ENCODE data around the gene ME3. TPM values are rescaled to one million over a fixed set of nuclear protein-coding genes. Genes with fewer than 3 reads are reported as not detected.
"Not testable (repeated sequence)": the region's sequence is repeated elsewhere in the genome, so short reads cannot be mapped to it uniquely, and the experiment has no call there.

The ME3 gene
- total RNA-seq, 1 donor from 2014 or later: 10.8 TPM

DNA sequence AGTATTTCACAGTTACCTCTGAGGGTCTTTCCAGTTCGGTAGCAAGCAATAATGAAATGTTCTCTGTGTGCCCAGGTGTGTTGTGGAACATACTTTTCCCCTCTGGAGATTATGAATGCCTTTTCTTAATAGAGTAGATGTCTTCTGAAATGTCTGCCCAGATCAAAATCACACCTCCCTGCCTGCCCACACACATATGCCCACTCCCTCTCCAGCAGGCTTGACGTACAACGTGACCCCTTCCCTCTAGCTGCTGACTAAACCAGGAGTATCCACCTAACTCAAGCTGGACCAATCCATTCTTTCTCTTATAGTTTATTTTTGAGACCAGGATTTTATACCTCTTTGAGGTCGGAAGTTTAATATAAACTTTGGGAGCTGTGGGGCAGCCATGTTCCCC is 48.7 kb downstream of the ME3 start:
- Mint-ChIP-seq H3K4me1 (ENCODE audit: low read depth) (peaks cover 65% of the 10 kb centered on the region), H3K27me3 (ENCODE audit: low read depth) (no peaks in the 10 kb centered on the region), H3K27ac (ENCODE audit: unreplicated experiment) (peak overlapping the region; percentile 23), H3K36me3 (ENCODE audit: low read depth) (no peaks in the 10 kb centered on the region), H3K9me3 (ENCODE audit: low read depth) (no peaks in the 10 kb centered on the region), H3K4me3 (ENCODE audit: unreplicated experiment) (no peak overlapping the region)
- no peak for DNase-seq (ENCODE audit: low spot score)
- TF ChIP-seq CTCF (IDR thresholded peaks at IDR 0.05): no peak

DNA sequence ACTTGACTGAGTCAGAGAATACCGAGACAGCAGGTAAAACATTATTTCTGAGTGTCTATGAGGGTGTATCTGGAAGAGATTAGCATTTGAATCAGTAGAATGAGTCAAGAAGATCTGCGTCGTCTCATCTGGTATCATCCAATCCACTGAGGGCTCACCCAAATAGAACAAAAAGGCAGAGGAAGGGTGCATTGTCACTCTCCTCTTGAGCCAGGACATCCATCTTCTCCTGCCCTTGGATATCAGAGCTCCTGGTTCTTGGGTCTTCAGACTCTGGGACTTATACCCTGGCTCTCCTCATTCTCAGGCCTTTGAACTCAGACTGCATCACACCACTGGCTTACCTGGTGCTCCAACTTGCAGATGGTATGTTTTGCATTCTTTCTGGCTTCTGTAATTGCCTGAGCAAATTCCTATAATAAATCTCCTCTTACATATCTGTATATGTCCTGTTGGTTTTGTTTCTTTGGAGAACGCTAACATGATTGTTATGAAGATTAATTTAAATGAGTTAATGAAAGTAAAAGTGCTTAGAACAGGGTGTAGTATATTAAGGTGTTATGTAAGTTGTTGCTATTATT is 49.3 kb downstream of the ME3 start:
- peaks cover 59% of the 10 kb centered on the region for H3K4me1 Mint-ChIP-seq (ENCODE audit: low read depth)
- no peaks in the 10 kb centered on the region for H3K36me3 Mint-ChIP-seq (ENCODE audit: low read depth)
- DNase-seq (ENCODE audit: low spot score): no peak
- TF ChIP-seq CTCF (IDR thresholded peaks at IDR 0.05): no peak
- H3K27me3 Mint-ChIP-seq (ENCODE audit: low read depth): no peaks in the 10 kb centered on the region
- no peak overlapping the region for H3K4me3 Mint-ChIP-seq (ENCODE audit: unreplicated experiment)
- H3K9me3 Mint-ChIP-seq (ENCODE audit: low read depth): no peaks in the 10 kb centered on the region
- peak overlapping the region; percentile 32 for H3K27ac Mint-ChIP-seq (ENCODE audit: unreplicated experiment)

DNA sequence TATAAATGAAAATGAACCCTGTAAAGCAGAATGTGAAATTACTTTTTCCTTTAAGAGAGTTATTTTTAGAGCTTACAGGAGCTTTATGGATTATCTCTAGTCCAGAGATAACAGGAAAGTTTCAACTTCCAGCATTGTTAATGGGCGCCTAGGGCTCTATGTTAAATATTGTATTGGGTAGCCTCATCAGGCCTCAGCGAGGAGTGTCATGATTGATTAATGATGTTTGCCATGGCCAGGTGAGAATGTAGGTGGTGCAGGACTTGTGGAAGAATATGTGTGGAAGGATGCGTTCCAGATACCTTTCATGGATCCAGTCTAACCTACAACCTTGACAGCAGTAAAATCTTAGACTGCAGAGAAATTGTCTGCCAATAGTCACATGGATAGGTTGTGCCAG is 50.6 kb downstream of the ME3 start:
- no peaks in the 10 kb centered on the region for H3K27me3 Mint-ChIP-seq (ENCODE audit: low read depth)
- H3K4me3 Mint-ChIP-seq (ENCODE audit: unreplicated experiment): no peak overlapping the region
- no peak for TF ChIP-seq CTCF (IDR thresholded peaks at IDR 0.05)
- peaks cover 69% of the 10 kb centered on the region for H3K4me1 Mint-ChIP-seq (ENCODE audit: low read depth)
- H3K27ac Mint-ChIP-seq (ENCODE audit: unreplicated experiment): no peak overlapping the region
- no peak for DNase-seq (ENCODE audit: low spot score)
- H3K36me3 Mint-ChIP-seq (ENCODE audit: low read depth): no peaks in the 10 kb centered on the region
- no peaks in the 10 kb centered on the region for H3K9me3 Mint-ChIP-seq (ENCODE audit: low read depth)

GRCh38 chr11:86620891-86621521 is 51.4 kb downstream of the ME3 start:
- Mint-ChIP-seq H3K9me3 (ENCODE audit: low read depth) (no peaks in the 10 kb centered on the region), H3K4me3 (ENCODE audit: unreplicated experiment) (no peak overlapping the region), H3K36me3 (ENCODE audit: low read depth) (no peaks in the 10 kb centered on the region), H3K27me3 (ENCODE audit: low read depth) (no peaks in the 10 kb centered on the region), H3K27ac (ENCODE audit: unreplicated experiment) (peak overlapping the region; percentile 92), H3K4me1 (ENCODE audit: low read depth) (peaks cover 75% of the 10 kb centered on the region)
- DNase-seq (ENCODE audit: low spot score): no peak
- TF ChIP-seq CTCF (IDR thresholded peaks at IDR 0.05): no peak

DNA sequence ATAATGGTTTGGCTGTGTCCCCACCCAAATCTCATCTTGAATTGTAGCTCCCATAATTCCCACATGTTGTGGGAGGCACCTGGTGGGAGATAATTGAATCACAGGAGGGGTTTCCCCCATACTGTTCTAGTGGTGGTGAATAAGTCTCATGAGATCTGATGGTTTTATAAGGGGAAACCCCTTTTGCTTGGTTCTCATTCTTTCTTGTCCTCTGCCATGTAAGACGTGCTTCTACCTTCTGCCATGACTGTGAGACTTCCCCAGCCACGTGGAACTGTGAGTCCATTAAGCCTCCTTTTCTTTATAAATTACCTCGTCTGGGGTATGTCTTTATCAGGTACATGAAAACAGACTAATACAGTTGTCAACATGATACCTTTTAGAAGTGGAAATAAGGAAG is 53.0 kb downstream of the ME3 start:
- Mint-ChIP-seq H3K27ac (ENCODE audit: unreplicated experiment) (peak overlapping the region; percentile 63), H3K4me1 (ENCODE audit: low read depth) (peaks cover 81% of the 10 kb centered on the region)
- not testable (repeated sequence) for H3K27me3 Mint-ChIP-seq (ENCODE audit: low read depth); H3K9me3 Mint-ChIP-seq (ENCODE audit: low read depth); H3K36me3 Mint-ChIP-seq (ENCODE audit: low read depth); DNase-seq (ENCODE audit: low spot score); H3K4me3 Mint-ChIP-seq (ENCODE audit: unreplicated experiment)

GRCh38 chr11:86617502-86617901 is 54.9 kb downstream of the ME3 start:
- Mint-ChIP-seq H3K4me3 (ENCODE audit: unreplicated experiment) (no peak overlapping the region), H3K36me3 (ENCODE audit: low read depth) (peaks cover 12% of the 10 kb centered on the region), H3K27me3 (ENCODE audit: low read depth) (no peaks in the 10 kb centered on the region), H3K4me1 (ENCODE audit: low read depth) (peaks cover 63% of the 10 kb centered on the region), H3K27ac (ENCODE audit: unreplicated experiment) (peak overlapping the region; percentile 85), H3K9me3 (ENCODE audit: low read depth) (peaks cover 14% of the 10 kb centered on the region)
- DNase-seq (ENCODE audit: low spot score): no peak
- TF ChIP-seq CTCF (IDR thresholded peaks at IDR 0.05): no peak

Measured in chondrocyte (in vitro differentiated cells).